ENCODE data around the gene PRUNE1.

Gene PRUNE1

DNA sequence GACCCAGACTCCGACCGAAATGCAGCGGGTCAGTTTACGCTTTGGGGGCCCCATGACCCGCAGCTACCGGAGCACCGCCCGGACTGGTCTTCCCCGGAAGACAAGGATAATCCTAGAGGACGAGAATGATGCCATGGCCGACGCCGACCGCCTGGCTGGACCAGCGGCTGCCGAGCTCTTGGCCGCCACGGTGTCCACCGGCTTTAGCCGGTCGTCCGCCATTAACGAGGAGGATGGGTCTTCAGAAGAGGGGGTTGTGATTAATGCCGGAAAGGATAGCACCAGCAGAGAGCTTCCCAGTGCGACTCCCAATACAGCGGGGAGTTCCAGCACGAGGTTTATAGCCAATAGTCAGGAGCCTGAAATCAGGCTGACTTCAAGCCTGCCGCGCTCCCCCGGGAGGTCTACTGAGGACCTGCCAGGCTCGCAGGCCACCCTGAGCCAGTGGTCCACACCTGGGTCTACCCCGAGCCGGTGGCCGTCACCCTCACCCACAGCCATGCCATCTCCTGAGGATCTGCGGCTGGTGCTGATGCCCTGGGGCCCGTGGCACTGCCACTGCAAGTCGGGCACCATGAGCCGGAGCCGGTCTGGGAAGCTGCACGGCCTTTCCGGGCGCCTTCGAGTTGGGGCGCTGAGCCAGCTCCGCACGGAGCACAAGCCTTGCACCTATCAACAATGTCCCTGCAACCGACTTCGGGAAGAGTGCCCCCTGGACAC, 39.8 kb downstream of the PRUNE1 start:
- Histone ChIP-seq H3K36me3 (ENCODE audit: control insufficient read depth, insufficient read depth, low read length) (peaks cover 5% of the 10 kb centered on the region), H3K27me3 (ENCODE audit: control insufficient read depth, insufficient read depth, low read length) (no peaks in the 10 kb centered on the region), H3K9ac (ENCODE audit: low read depth, low read length) (peak overlapping the region; percentile 79), H3K4me1 (ENCODE audit: control insufficient read depth, insufficient read depth, low read length) (no peaks in the 10 kb centered on the region), H3K4me3 (ENCODE audit: low read depth, low read length) (peak overlapping the region; percentile 94), H3K9me3 (ENCODE audit: control insufficient read depth, insufficient read depth, low read length) (no peaks in the 10 kb centered on the region)

- H3K4me3 ChIP-seq (ENCODE audit: low read depth, low read length) = peak overlapping the region; percentile 94
- H3K27me3 ChIP-seq (ENCODE audit: control insufficient read depth, insufficient read depth, low read length) = no peaks in the 10 kb centered on the region
- no peaks in the 10 kb centered on the region for H3K9me3 ChIP-seq (ENCODE audit: control insufficient read depth, insufficient read depth, low read length)
- peak overlapping the region; percentile 79 for H3K9ac ChIP-seq (ENCODE audit: low read depth, low read length)
- H3K4me1 ChIP-seq (ENCODE audit: control insufficient read depth, insufficient read depth, low read length) = no peaks in the 10 kb centered on the region
- peaks cover 8% of the 10 kb centered on the region for H3K36me3 ChIP-seq (ENCODE audit: control insufficient read depth, insufficient read depth, low read length)
These were observed 40.4 kb downstream of the PRUNE1 start for GRCh38 chr1:151048645-151049032.

GRCh38 chr1:151049458-151049857, 41.2 kb downstream of the PRUNE1 start:
- H3K4me3 ChIP-seq (ENCODE audit: low read depth, low read length) = no peak overlapping the region
- no peaks in the 10 kb centered on the region for H3K27me3 ChIP-seq (ENCODE audit: control insufficient read depth, insufficient read depth, low read length)
- H3K9ac ChIP-seq (ENCODE audit: low read depth, low read length) = no peak overlapping the region
- no peaks in the 10 kb centered on the region for H3K4me1 ChIP-seq (ENCODE audit: control insufficient read depth, insufficient read depth, low read length)
- H3K36me3 ChIP-seq (ENCODE audit: control insufficient read depth, insufficient read depth, low read length) = peaks cover 13% of the 10 kb centered on the region
- H3K9me3 ChIP-seq (ENCODE audit: control insufficient read depth, insufficient read depth, low read length) = no peaks in the 10 kb centered on the region

- no peak overlapping the region for H3K9ac ChIP-seq (ENCODE audit: low read depth, low read length)
- peaks cover 15% of the 10 kb centered on the region for H3K36me3 ChIP-seq (ENCODE audit: control insufficient read depth, insufficient read depth, low read length)
- no peaks in the 10 kb centered on the region for H3K4me1 ChIP-seq (ENCODE audit: control insufficient read depth, insufficient read depth, low read length)
- H3K9me3 ChIP-seq (ENCODE audit: control insufficient read depth, insufficient read depth, low read length) = no peaks in the 10 kb centered on the region
- H3K27me3 ChIP-seq (ENCODE audit: control insufficient read depth, insufficient read depth, low read length) = no peaks in the 10 kb centered on the region
- H3K4me3 ChIP-seq (ENCODE audit: low read depth, low read length) = no peak overlapping the region
These were observed 41.9 kb downstream of the PRUNE1 start for GRCh38 chr1:151050051-151050688.

GRCh38 chr1:151051356-151052009, 43.2 kb downstream of the PRUNE1 start:
- Histone ChIP-seq H3K4me3 (ENCODE audit: low read depth, low read length) (no peak overlapping the region), H3K36me3 (ENCODE audit: control insufficient read depth, insufficient read depth, low read length) (peaks cover 23% of the 10 kb centered on the region), H3K9me3 (ENCODE audit: control insufficient read depth, insufficient read depth, low read length) (no peaks in the 10 kb centered on the region), H3K27me3 (ENCODE audit: control insufficient read depth, insufficient read depth, low read length) (no peaks in the 10 kb centered on the region), H3K9ac (ENCODE audit: low read depth, low read length) (no peak overlapping the region), H3K4me1 (ENCODE audit: control insufficient read depth, insufficient read depth, low read length) (no peaks in the 10 kb centered on the region)

- peaks cover 23% of the 10 kb centered on the region for H3K36me3 ChIP-seq (ENCODE audit: control insufficient read depth, insufficient read depth, low read length)
- no peak overlapping the region for H3K9ac ChIP-seq (ENCODE audit: low read depth, low read length)
- H3K4me3 ChIP-seq (ENCODE audit: low read depth, low read length) = no peak overlapping the region
- no peaks in the 10 kb centered on the region for H3K27me3 ChIP-seq (ENCODE audit: control insufficient read depth, insufficient read depth, low read length)
- peaks cover 4% of the 10 kb centered on the region for H3K4me1 ChIP-seq (ENCODE audit: control insufficient read depth, insufficient read depth, low read length)
- no peaks in the 10 kb centered on the region for H3K9me3 ChIP-seq (ENCODE audit: control insufficient read depth, insufficient read depth, low read length)
These were observed 46.8 kb downstream of the PRUNE1 start for GRCh38 chr1:151054971-151055547.

GRCh38 chr1:151055581-151055980, 47.3 kb downstream of the PRUNE1 start:
- H3K36me3 ChIP-seq (ENCODE audit: control insufficient read depth, insufficient read depth, low read length) = peaks cover 23% of the 10 kb centered on the region
- H3K9ac ChIP-seq (ENCODE audit: low read depth, low read length) = no peak overlapping the region
- H3K4me1 ChIP-seq (ENCODE audit: control insufficient read depth, insufficient read depth, low read length) = peaks cover 4% of the 10 kb centered on the region
- no peaks in the 10 kb centered on the region for H3K27me3 ChIP-seq (ENCODE audit: control insufficient read depth, insufficient read depth, low read length)
- no peak overlapping the region for H3K4me3 ChIP-seq (ENCODE audit: low read depth, low read length)
- H3K9me3 ChIP-seq (ENCODE audit: control insufficient read depth, insufficient read depth, low read length) = no peaks in the 10 kb centered on the region

GRCh38 chr1:151056149-151056548, 47.9 kb downstream of the PRUNE1 start:
- Histone ChIP-seq H3K9me3 (ENCODE audit: control insufficient read depth, insufficient read depth, low read length) (no peaks in the 10 kb centered on the region), H3K27me3 (ENCODE audit: control insufficient read depth, insufficient read depth, low read length) (no peaks in the 10 kb centered on the region), H3K36me3 (ENCODE audit: control insufficient read depth, insufficient read depth, low read length) (peaks cover 23% of the 10 kb centered on the region), H3K4me3 (ENCODE audit: low read depth, low read length) (no peak overlapping the region), H3K9ac (ENCODE audit: low read depth, low read length) (no peak overlapping the region), H3K4me1 (ENCODE audit: control insufficient read depth, insufficient read depth, low read length) (peaks cover 4% of the 10 kb centered on the region)

DNA sequence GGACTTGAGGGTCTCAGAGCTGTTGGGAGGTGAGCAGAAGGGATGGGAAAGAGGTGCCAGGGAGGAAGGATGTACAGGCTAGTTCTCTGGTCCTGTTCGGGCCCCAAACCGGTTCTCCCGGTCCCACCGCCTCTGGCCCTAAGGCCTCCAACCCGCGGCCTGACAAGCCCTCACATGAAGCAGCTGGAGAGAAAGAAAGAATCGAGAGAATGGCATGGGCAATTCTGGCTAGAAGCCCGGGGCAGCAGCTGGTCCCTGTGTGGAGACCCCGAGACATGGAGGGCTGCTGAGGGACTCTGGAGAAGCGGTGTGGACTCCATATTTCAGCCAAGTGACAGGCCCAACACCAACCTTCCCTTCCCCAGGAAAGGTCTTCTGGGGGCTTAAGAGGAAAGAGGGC, 50.4 kb downstream of the PRUNE1 start:
- peak overlapping the region; percentile 95 for H3K4me3 ChIP-seq (ENCODE audit: low read depth, low read length)
- H3K9me3 ChIP-seq (ENCODE audit: control insufficient read depth, insufficient read depth, low read length) = no peaks in the 10 kb centered on the region
- H3K9ac ChIP-seq (ENCODE audit: low read depth, low read length) = peak overlapping the region; percentile 90
- peaks cover 14% of the 10 kb centered on the region for H3K36me3 ChIP-seq (ENCODE audit: control insufficient read depth, insufficient read depth, low read length)
- peaks cover 8% of the 10 kb centered on the region for H3K4me1 ChIP-seq (ENCODE audit: control insufficient read depth, insufficient read depth, low read length)
- no peaks in the 10 kb centered on the region for H3K27me3 ChIP-seq (ENCODE audit: control insufficient read depth, insufficient read depth, low read length)

DNA sequence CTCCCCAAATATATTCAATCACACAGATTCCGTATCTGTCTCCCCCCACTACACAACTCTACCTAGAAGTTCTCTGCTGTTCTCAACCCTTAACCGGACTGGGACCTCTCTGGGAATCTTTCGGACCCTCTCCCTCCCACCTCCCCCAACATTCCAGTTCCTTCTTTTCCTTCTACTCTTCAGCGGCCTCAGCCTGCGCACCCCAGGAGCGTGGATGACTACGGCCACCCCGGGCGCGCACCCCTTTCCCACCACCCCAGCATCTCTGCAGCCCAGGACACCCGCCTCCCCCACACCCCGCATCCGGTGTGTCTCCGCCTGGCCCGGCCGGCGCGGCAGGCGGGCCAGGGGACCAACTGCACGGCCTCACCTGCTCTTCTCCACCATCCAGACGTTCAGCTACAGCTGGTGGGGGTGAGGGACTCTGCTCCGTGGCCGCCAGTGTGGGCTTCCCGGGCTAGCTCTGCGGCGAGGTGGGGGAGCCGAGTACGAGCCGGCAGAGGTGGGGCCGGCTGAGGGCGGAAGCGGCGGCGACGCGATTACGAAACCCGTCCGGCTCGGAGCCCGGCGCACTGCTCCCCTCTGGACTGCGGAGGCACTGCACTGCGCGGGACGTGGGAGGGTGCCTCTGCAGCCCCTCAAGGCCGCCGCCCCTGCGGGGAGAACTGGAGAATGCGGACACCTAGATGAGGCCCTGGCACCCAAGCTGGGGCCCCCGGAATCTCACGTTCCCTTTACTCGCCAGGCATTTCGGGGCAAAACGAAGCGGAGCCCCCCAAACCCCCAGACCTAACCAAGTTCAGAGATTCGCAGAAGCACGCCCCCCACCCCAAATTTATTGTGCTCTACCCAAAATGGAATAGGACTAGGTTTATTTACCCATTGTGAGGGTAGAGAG, 51.1 kb downstream of the PRUNE1 start, which contains the start of gene CDC42SE1:
Gene CDC42SE1, minus strand, starts transcription at position 514 of the 898 bp plus-strand sequence. CDS start 3,892 bp downstream, outside the sequence.
- peaks cover 9% of the 10 kb centered on the region for H3K36me3 ChIP-seq (ENCODE audit: control insufficient read depth, insufficient read depth, low read length)
- H3K9me3 ChIP-seq (ENCODE audit: control insufficient read depth, insufficient read depth, low read length) = no peaks in the 10 kb centered on the region
- peak within 1 kb of the TSS; percentile 90 for H3K9ac ChIP-seq (ENCODE audit: low read depth, low read length)
- peaks cover 10% of the 10 kb centered on the region for H3K4me1 ChIP-seq (ENCODE audit: control insufficient read depth, insufficient read depth, low read length)
- peak within 1 kb of the TSS; percentile 95 for H3K4me3 ChIP-seq (ENCODE audit: low read depth, low read length)
- no peaks in the 10 kb centered on the region for H3K27me3 ChIP-seq (ENCODE audit: control insufficient read depth, insufficient read depth, low read length)
